ENCODE data around the gene ZNF630. TPM values are rescaled to one million over a fixed set of nuclear protein-coding genes. Genes with fewer than 3 reads are reported as not detected.
"Not testable (repeated sequence)": the region's sequence is repeated elsewhere in the genome, so short reads cannot be mapped to it uniquely, and the experiment has no call there.

The ZNF630 gene
- polyA plus RNA-seq, 2 donors: 1.1 to 1.5 TPM

DNA sequence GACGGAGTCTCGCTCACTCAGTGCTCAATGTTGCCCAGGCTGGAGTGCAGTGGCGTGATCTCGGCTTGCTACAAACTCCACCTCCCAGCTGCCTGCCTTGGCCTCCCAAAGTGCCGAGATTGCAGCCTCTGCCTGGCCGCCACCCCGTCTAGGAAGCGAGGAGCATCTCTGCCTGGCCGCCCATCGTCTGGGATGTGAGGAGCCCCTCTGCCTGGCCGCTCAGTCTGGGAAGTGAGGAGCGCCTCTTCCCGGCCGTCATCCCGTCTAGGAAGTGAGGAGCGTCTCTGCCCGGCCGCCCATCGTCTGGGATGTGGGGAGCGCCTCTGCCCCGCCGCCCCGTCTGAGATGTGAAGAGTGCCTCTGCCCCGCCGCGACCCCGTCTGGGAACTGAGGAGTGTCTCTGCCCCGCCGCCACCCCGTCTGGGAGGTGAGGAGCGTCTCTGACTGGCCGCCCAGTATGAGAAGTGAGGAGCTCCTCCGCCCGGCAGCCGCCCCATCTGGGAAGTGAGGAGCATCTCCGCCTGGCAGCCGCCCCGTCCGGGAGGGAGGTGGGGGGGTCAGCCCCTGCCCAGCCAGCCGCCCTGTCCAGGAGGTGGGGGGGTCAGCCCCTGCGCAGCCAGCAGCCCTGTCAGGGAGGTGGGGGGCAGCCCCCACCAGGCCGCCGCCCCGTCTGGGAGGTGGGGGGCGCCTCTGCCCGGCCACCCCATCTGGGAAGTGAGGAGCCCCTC, 54.7 kb downstream of the ZNF630 start:
- not testable (repeated sequence) for H3K9me3 ChIP-seq (ENCODE audit: control insufficient read depth in 2 of 2, insufficient read depth in 1 of 2, low read depth in 1 of 2, low read length in 1 of 2); H3K27me3 ChIP-seq (ENCODE audit: control insufficient read depth in 1 of 2, insufficient read depth in 2 of 2, low read length in 2 of 2); H3K27ac ChIP-seq (ENCODE audit: low read depth in 2 of 2, low read length in 1 of 2); H3K36me3 ChIP-seq (ENCODE audit: control insufficient read depth in 2 of 2, insufficient read depth in 2 of 2, low read length in 1 of 2); H3K4me3 ChIP-seq (ENCODE audit: low read depth in 1 of 2, low read length in 2 of 2); H3K4me1 ChIP-seq (ENCODE audit: control insufficient read depth in 2 of 2, insufficient read depth in 2 of 2, low read length in 1 of 2)
- WGBS, 2 donors: 92 to 98% methylated on average over 25 to 40 of the region's 46 CpGs

DNA sequence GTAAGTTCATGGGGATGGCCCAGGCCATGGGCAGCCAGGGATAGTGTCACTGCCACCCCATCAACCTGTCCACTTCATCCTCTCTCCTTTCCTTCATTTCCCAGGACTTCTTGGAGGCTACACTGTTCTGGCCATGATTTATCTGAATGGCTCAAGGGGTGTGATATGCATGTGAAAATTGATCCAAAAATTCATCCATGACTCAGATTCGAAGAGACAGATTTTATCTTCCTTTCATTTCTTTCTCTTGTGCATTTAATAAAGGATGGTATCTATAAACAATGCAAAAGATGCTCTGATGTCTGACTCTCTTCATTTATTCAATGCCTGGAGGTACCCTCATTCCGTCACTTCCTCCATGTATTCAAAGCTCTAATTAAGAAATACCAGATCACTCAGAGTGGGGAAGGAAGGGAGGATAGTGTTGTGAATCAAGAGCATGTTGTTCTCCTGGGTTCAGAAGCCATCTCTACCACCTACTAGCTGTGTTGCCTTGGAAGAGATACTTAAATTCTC, 61.9 kb downstream of the ZNF630 start:
- H3K4me3 ChIP-seq (ENCODE audit: low read depth in 1 of 2, low read length in 2 of 2); H3K4me1 ChIP-seq (ENCODE audit: control insufficient read depth in 2 of 2, insufficient read depth in 2 of 2, low read length in 1 of 2); H3K27ac ChIP-seq (ENCODE audit: low read depth in 2 of 2, low read length in 1 of 2); H3K27me3 ChIP-seq (ENCODE audit: control insufficient read depth in 1 of 2, insufficient read depth in 2 of 2, low read length in 2 of 2); H3K36me3 ChIP-seq (ENCODE audit: control insufficient read depth in 2 of 2, insufficient read depth in 2 of 2, low read length in 1 of 2); H3K9me3 ChIP-seq (ENCODE audit: control insufficient read depth in 2 of 2, insufficient read depth in 1 of 2, low read depth in 1 of 2, low read length in 1 of 2): not testable (repeated sequence)
- WGBS, 2 donors: no CpG with 5 or more reads among the region's 2 CpGs

Other genes starting within 250 kb of the ZNF630 start
- under 1 TPM; 0.65 to 0.86 TPM for gene ZNF81, start 234.7 kb downstream of the ZNF630 start, polyA plus RNA-seq
- gene ZNF182, start 67.7 kb downstream of the ZNF630 start, polyA plus RNA-seq: 1 to 10 TPM; 1.4 to 2.1 TPM
- gene SPACA5, start 64.7 kb downstream of the ZNF630 start, polyA plus RNA-seq: not detected
- not detected for gene SPACA5B, start 59.0 kb upstream of the ZNF630 start, polyA plus RNA-seq
- gene SSX5, start 125.2 kb upstream of the ZNF630 start, polyA plus RNA-seq: not detected
- gene SSX1, start 183.8 kb upstream of the ZNF630 start, polyA plus RNA-seq: not detected

Measured in esophagus (tissue), 2 donors.